ENCODE data around the gene RAB7A.

DNA sequence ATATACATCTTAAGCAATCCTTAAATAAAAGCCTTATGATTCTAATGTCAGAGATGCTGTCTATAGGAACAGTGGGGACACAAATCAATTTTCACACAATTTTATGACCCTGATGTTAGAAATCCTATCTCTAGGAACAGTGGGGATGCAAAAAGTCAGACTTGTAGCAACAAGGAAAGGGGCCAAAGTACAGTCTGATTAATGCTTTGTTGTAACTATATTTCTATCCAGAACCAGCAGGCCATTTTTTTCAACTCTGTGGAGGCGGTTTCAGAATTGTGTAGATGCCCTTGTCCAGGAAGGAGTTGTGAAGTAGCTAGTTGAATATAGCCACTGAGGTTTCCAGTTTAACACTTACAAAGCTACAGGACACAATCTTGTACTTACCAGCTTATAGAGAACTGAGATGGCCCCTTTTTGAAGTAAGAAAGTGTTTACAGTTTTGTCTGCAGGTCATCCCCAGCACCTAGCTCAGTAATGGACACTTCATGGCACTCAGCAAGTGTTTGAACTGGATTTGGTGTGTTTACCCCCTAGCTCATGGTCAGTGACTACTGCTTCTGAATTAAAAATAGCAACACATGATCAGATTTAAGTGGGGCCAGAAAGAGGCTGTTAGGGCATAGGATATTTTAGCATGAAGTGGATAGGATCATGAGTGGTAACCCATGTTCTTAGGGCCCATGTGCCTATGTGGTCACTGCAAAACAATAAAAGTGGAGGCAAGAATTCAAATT is 54.3 kb downstream of the RAB7A start:
- TF ChIP-seq, protein P1, sequence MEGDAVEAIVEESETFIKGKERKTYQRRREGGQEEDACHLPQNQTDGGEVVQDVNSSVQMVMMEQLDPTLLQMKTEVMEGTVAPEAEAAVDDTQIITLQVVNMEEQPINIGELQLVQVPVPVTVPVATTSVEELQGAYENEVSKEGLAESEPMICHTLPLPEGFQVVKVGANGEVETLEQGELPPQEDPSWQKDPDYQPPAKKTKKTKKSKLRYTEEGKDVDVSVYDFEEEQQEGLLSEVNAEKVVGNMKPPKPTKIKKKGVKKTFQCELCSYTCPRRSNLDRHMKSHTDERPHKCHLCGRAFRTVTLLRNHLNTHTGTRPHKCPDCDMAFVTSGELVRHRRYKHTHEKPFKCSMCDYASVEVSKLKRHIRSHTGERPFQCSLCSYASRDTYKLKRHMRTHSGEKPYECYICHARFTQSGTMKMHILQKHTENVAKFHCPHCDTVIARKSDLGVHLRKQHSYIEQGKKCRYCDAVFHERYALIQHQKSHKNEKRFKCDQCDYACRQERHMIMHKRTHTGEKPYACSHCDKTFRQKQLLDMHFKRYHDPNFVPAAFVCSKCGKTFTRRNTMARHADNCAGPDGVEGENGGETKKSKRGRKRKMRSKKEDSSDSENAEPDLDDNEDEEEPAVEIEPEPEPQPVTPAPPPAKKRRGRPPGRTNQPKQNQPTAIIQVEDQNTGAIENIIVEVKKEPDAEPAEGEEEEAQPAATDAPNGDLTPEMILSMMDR (IDR thresholded peaks at IDR 0.05) = no peak
- TF ChIP-seq POLR2A (IDR thresholded peaks at IDR 0.05) (no peak), POLR2AphosphoS5 (IDR thresholded peaks at IDR 0.05) (no peak), EP300 (IDR thresholded peaks at IDR 0.05) (no peak)
